DOHH2 (cell line): ENCODE data around the gene RASSF7.

Experiments used
- CTCF ChIP-seq: fragments of 200-600 bp; sonication (generic); IDR thresholded peaks from one replicate; pipeline ENCODE4 v1.5.1; 2014; ENCODE audit warnings: antibody characterized with exemption, mild to moderate bottlenecking, low read depth, low read length; ENCODE audit not compliant: poor library complexity, severe bottlenecking
- EZH2phosphoT487 ChIP-seq: fragments of 200-600 bp; sonication (generic); IDR thresholded peaks from 2 replicates; pipeline ENCODE4 v1.6.1; 2017; ENCODE audit warnings: borderline replicate concordance, mild to moderate bottlenecking, antibody characterized with exemption, low read length, moderate library complexity, mixed read lengths

DNA sequence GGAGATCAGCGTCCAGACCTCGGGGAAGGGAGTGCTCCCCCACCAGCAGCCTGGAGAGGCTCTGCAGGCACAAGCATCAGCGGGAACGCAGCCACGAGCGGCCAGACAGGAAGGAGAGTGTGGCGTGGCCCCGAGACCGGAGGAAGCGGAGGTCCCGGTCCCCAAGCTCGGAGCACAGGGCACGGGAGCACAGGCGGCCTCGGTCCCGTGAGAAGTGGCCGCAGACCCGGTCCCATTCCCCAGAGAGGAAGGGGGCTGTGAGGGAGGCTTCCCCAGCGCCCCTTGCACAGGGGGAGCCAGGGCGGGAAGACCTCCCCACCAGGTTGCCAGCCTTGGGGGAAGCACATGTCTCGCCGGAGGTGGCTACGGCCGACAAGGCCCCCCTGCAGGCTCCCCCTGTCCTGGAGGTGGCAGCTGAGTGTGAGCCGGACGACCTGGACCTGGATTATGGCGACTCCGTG lies 48.1 kb downstream of the RASSF7 start:
- no peak for TF ChIP-seq CTCF
- TF ChIP-seq EZH2phosphoT487: no peak
